Activated T-helper 17 cell treated with anti-CD3 and anti-CD28 coated beads, Interleukin-2, amount 50 U/mL, for 72 hours (primary cell): ENCODE data around the gene DDX55. TPM values are rescaled to one million over a fixed set of nuclear protein-coding genes. Genes with fewer than 3 reads are reported as not detected.
"Not testable (repeated sequence)": the region's sequence is repeated elsewhere in the genome, so short reads cannot be mapped to it uniquely, and the experiment has no call there.

Experiments used
- ATAC-seq: fragments of 150-1000 bp; cut with Tn5 transposase; replicated peaks from 2 replicates; pipeline ENCODE4 v1.10.0; 2021; ENCODE audit warnings: mild to moderate bottlenecking, moderate library complexity
- H3K27ac Mint-ChIP-seq: one replicate; pipeline ENCODE4 v1.8.0; 2022; ENCODE audit warnings: mixed read lengths
- H3K27me3 Mint-ChIP-seq: one replicate; pipeline ENCODE4 v1.8.0; 2022; ENCODE audit warnings: mixed read lengths
- H3K36me3 Mint-ChIP-seq: one replicate; pipeline ENCODE4 v1.8.0; 2022; ENCODE audit warnings: low read depth, mild to moderate bottlenecking, mixed read lengths
- H3K4me1 Mint-ChIP-seq: one replicate; pipeline ENCODE4 v1.8.0; 2022; ENCODE audit warnings: mixed read lengths
- H3K4me3 Mint-ChIP-seq: one replicate; pipeline ENCODE4 v1.8.0; 2022; ENCODE audit warnings: mild to moderate bottlenecking, mixed read lengths
- H3K9me3 Mint-ChIP-seq: one replicate; pipeline ENCODE4 v1.8.0; 2022; ENCODE audit warnings: mixed read lengths
- total RNA-seq, 2 donors: library from RNA; stranded (reverse); gene quantifications; one replicate each; pipeline ENCODE4 v1.2.3, GENCODE V29; 2022

Gene DDX55
- total RNA-seq, 2 donors from 2014 or later: 28.8 to 51.6 TPM

GRCh38 chr12:123597100-123597499 lies 4.8 kb upstream of the DDX55 start:
- H3K4me1 Mint-ChIP-seq: peaks cover 7% of the 10 kb centered on the region
- H3K9me3 Mint-ChIP-seq: no peaks in the 10 kb centered on the region
- ATAC-seq: no peak
- no peaks in the 10 kb centered on the region for H3K27me3 Mint-ChIP-seq
- peaks cover 68% of the 10 kb centered on the region for H3K36me3 Mint-ChIP-seq
- no peak overlapping the region for H3K27ac Mint-ChIP-seq
- H3K4me3 Mint-ChIP-seq: no peak overlapping the region

- Mint-ChIP-seq H3K27me3 (no peaks in the 10 kb centered on the region), H3K27ac (no peak overlapping the region), H3K4me3 (no peak overlapping the region), H3K36me3 (peaks cover 66% of the 10 kb centered on the region), H3K9me3 (no peaks in the 10 kb centered on the region), H3K4me1 (peaks cover 12% of the 10 kb centered on the region)
- ATAC-seq: no peak
Observed at GRCh38 chr12:123598522-123598921, 3.4 kb upstream of the DDX55 start.

DNA sequence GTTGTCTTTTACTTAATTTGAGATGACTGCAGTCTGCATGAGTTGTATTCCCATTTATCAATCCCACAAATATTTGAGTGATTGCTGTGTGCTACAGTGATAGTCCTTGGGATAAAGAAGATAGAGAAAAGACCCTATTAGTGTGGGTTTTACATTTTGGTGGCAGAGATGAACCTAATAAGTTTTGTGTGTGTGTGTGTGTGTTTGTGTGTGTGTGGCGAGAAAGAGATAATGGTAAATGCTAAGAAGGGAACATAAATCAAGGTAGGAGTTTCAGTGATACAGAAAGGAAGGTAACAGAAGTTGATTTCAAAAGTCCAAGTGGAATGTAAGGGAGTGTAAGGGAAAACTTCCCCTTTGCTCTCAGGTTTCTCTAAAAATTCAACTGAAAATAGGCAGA lies 2.6 kb upstream of the DDX55 start:
- ATAC-seq: no peak
- Mint-ChIP-seq H3K9me3 (no peaks in the 10 kb centered on the region), H3K27ac (peak overlapping the region; percentile 1), H3K4me1 (peaks cover 12% of the 10 kb centered on the region), H3K4me3 (peak overlapping the region; percentile 89), H3K27me3 (no peaks in the 10 kb centered on the region), H3K36me3 (peaks cover 66% of the 10 kb centered on the region)

DNA sequence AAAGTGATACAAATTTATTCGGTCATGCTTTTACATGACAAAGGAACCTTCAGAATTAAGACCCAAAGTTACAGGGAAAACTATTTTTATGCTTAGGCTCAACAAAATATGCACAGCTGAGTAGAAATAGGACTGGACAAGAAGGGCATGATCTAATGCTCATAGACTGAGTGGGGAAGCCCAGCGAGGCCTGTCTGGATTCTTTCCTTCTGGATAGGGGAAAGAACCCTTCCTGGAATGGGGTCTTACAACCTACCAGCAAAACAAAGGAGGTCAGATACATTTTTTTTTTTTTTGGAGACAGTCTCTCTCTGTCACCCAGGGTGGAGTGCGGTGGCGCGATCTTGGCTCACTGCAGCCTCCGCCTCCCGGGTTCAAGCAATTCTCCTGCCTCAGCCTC lies 2.2 kb upstream of the DDX55 start:
- H3K9me3 Mint-ChIP-seq: no peaks in the 10 kb centered on the region
- peak overlapping the region; percentile 1 for H3K27ac Mint-ChIP-seq
- H3K4me1 Mint-ChIP-seq: peaks cover 12% of the 10 kb centered on the region
- peaks cover 67% of the 10 kb centered on the region for H3K36me3 Mint-ChIP-seq
- ATAC-seq: no peak
- H3K27me3 Mint-ChIP-seq: no peaks in the 10 kb centered on the region
- peak overlapping the region; percentile 89 for H3K4me3 Mint-ChIP-seq

DNA sequence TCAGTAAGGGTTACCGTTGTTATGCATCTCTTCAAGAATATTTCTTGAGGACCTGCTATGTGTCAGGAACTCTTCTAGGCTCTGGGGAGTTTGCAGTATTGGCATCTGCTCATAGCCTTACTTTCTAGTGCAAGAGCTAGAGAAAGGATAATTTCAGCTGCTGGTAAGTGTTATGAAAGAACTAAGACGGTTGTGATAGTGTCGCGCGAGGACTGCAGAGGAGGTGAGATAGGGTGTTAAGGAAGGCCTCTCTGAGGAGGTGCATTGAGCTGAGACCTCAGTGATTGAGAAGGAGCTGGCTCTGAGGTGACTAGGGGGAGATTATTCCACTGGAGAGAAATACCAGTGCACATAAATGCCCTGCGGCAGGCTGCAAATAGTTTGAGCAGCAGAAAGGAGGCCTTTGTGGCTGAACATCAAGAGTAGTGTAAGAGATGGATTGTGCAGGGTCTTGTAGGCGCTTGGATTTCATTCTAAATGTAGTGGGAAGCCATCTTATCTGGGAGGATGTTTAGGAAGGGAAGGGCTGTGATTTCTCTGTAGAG lies 824 bp downstream of the DDX55 start:
- peaks cover 24% of the 10 kb centered on the region for H3K4me1 Mint-ChIP-seq
- H3K27ac Mint-ChIP-seq: peak overlapping the region; percentile 77
- H3K9me3 Mint-ChIP-seq: no peaks in the 10 kb centered on the region
- H3K27me3 Mint-ChIP-seq: no peaks in the 10 kb centered on the region
- peaks cover 68% of the 10 kb centered on the region for H3K36me3 Mint-ChIP-seq
- H3K4me3 Mint-ChIP-seq: peak overlapping the region; percentile 89
- ATAC-seq: no peak

DNA sequence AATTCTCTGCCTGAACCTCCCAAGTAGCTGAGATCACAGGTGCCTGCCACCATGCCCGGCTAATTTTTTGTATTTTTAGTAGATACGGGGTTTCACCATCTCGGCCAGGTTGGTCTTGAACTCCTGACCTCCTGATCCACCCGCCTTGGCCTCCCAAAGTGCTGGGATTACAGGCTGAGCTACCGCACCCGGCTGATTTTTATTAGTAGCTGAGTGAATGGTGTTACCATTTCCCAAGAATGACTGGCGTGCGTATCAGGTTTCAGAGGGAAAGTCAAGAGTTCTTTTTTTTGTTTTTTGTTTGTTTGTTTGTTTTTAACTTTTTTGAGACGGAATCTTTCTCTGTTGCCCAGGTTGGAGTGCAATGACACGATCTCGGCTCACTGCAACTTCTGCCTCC lies 1.6 kb downstream of the DDX55 start:
- Mint-ChIP-seq H3K36me3 (peaks cover 68% of the 10 kb centered on the region), H3K4me3 (peak overlapping the region; percentile 89), H3K4me1 (peaks cover 24% of the 10 kb centered on the region)
- H3K27me3 Mint-ChIP-seq, ATAC-seq, H3K9me3 Mint-ChIP-seq, H3K27ac Mint-ChIP-seq: not testable (repeated sequence)

DNA sequence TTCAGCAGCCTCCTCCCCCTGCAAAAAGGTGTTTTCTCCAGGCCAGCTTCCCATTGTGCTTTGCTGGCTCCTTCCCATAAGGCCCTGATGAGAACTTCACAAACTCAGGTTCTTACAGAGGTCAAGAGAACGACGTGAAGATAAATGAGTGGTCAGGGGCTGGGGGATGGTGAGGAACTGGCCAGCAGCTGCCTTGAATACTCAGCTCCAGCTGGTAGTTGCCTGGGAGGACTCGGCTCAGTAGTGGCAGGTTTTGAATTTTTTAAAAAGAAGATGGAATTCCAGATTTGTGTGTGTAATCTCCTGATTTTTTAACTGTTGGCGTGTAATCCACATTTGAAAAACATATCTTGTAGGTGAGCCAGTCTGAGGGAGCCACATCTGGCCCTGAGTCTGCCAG lies 5.9 kb downstream of the DDX55 start:
- Mint-ChIP-seq H3K9me3 (no peaks in the 10 kb centered on the region), H3K27ac (no peak overlapping the region), H3K36me3 (peaks cover 99% of the 10 kb centered on the region), H3K4me3 (no peak overlapping the region), H3K27me3 (no peaks in the 10 kb centered on the region), H3K4me1 (peaks cover 16% of the 10 kb centered on the region)
- ATAC-seq: no peak

DNA sequence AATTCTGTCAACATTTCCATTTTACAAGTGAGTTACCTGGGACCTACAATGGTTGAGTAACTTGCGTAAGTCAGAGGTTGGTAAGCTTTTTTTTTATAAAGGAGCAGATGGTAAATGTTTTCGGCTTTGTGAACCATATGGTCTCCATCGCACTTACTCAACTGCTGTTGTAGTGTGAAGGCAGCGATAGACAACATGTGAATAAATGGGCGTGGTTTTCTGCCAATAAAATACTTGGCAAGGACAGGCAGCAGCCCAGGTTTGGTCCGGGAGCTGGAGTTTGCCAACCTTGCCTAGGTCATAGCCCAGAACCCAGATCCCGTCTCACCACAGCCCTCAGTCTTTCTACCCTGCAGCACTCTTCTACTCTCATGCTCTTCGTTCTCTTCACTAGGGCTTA lies 6.3 kb downstream of the DDX55 start:
- H3K4me1 Mint-ChIP-seq: peaks cover 12% of the 10 kb centered on the region
- no peak overlapping the region for H3K4me3 Mint-ChIP-seq
- H3K9me3 Mint-ChIP-seq: no peaks in the 10 kb centered on the region
- H3K36me3 Mint-ChIP-seq: peaks cover 99% of the 10 kb centered on the region
- H3K27me3 Mint-ChIP-seq: no peaks in the 10 kb centered on the region
- no peak overlapping the region for H3K27ac Mint-ChIP-seq
- no peak for ATAC-seq

DNA sequence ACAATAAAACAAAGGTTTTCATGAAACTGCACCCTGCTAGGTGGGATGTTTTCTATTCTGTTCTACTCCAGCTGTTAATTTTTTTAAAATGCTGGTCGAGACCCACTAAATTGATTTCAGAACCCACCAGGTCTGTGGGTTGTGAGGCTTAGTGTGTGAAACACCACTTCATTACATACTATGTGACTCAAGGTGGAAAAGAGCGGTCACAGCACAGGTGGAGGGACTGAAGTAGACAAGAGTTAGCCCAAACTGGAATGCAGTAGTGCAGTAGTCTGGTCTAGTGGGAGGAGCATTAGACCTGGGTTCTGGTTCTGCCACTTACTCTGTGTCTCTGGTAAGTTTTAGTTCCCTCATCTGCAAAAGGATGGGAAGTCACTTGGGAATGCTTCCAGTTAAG lies 12.2 kb downstream of the DDX55 start:
- ATAC-seq: no peak
- H3K4me3 Mint-ChIP-seq: no peak overlapping the region
- no peaks in the 10 kb centered on the region for H3K27me3 Mint-ChIP-seq
- no peak overlapping the region for H3K27ac Mint-ChIP-seq
- H3K36me3 Mint-ChIP-seq: peaks cover 100% of the 10 kb centered on the region
- H3K9me3 Mint-ChIP-seq: no peaks in the 10 kb centered on the region
- H3K4me1 Mint-ChIP-seq: no peaks in the 10 kb centered on the region

DNA sequence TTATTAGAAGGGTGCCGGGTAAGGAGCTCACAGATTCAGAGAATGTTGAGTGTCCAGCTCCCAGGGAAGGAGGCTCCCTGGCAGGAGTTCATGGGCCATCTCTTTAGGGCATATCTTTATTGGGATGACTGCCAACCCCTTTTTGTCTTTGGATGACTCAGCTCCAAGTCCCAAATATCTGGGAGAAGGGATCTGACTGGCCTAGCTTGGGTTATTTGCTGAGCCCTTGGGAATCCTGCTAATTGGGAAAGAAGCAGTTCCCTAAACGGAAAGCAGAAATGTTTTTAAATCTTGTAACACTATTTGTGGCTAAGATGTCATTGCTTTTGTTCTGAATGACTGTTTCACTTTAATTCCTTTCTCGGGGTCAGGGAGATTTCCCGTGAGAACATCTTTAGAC lies 12.6 kb downstream of the DDX55 start:
- H3K4me3 Mint-ChIP-seq: no peak overlapping the region
- H3K36me3 Mint-ChIP-seq: peaks cover 100% of the 10 kb centered on the region
- ATAC-seq: no peak
- no peaks in the 10 kb centered on the region for H3K4me1 Mint-ChIP-seq
- no peaks in the 10 kb centered on the region for H3K27me3 Mint-ChIP-seq
- H3K9me3 Mint-ChIP-seq: no peaks in the 10 kb centered on the region
- no peak overlapping the region for H3K27ac Mint-ChIP-seq

DNA sequence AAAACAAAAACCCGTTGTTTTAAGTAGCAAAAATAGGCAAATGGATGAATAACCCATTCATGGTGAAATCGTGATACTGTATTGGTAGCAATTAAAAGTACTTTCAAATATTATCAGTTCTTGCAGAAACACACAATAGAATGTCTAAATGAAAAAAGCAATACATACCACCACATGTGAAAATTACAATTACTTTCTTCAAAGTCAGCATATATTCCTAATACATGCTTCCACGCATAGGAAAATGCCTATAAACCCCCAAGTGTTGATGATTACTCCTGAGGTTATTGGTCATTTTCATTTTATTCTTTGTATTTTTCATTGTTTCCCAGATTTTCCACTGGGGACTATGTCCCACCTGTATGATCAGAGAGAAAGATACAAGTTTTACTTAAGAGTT lies 15.2 kb downstream of the DDX55 start:
- Mint-ChIP-seq H3K4me3 (no peak overlapping the region), H3K9me3 (no peaks in the 10 kb centered on the region), H3K36me3 (peaks cover 100% of the 10 kb centered on the region)

GRCh38 chr12:123617580-123617979 lies 15.7 kb downstream of the DDX55 start:
- no peak for ATAC-seq
- Mint-ChIP-seq H3K4me3 (no peak overlapping the region), H3K27me3 (no peaks in the 10 kb centered on the region), H3K36me3 (peaks cover 100% of the 10 kb centered on the region), H3K9me3 (no peaks in the 10 kb centered on the region), H3K4me1 (peaks cover 5% of the 10 kb centered on the region), H3K27ac (no peak overlapping the region)

More for the DNA sequence above, 15.2 kb downstream of the DDX55 start:
- H3K27ac Mint-ChIP-seq: no peak overlapping the region
- peaks cover 5% of the 10 kb centered on the region for H3K4me1 Mint-ChIP-seq
- ATAC-seq: no peak
- H3K27me3 Mint-ChIP-seq: no peaks in the 10 kb centered on the region

- no peak for ATAC-seq
- Mint-ChIP-seq H3K4me1 (peaks cover 5% of the 10 kb centered on the region), H3K4me3 (no peak overlapping the region), H3K27me3 (no peaks in the 10 kb centered on the region), H3K27ac (peak overlapping the region; percentile 48), H3K9me3 (no peaks in the 10 kb centered on the region), H3K36me3 (peaks cover 98% of the 10 kb centered on the region)
Observed at GRCh38 chr12:123621101-123621500, 19.2 kb downstream of the DDX55 start.

DNA sequence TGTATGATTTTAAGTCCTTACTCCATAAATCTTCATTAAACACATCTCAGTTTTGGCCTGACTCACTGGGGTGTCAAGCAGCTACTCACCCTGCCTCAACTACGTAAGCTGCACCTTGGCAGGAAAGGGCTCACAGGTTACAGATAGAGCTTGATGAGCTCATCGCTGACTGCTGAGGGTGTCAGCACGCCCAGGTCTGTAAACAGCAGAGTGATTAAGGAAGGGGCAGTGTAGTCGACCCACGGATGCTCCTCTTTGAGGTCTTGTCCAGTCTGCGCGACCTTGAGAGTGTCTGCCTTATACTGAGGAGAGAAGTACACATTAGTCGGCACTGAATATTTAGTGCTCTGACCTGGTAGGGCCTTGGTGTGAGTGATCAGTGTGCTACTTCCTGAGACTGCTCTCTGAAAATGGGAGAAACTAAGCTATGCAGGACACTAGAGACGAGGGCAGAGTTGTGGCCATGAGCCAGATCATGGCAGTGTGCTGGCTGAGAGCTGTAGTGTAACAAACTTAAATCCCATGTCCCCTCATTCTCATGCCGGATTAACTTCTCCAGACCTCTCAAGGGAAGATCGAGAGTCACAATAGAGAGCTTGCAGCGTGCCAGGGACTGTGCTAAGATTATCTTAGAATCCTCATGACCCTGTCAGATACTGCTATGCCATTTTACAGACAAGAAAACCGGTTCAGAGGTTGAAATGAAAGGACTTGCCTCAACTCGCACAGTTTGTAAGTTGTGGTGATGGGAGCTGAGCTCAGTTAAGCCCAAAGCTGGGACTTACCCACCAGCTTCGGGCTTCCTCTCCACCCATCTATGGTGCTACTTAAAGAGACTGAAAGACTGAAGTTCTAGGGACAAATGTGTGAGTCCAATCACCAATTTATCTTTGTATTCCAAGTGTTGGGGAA lies 20.0 kb downstream of the DDX55 start:
- Mint-ChIP-seq H3K36me3 (peaks cover 98% of the 10 kb centered on the region), H3K9me3 (no peaks in the 10 kb centered on the region), H3K27me3 (no peaks in the 10 kb centered on the region), H3K4me1 (peaks cover 5% of the 10 kb centered on the region), H3K4me3 (no peak overlapping the region), H3K27ac (peak overlapping the region; percentile 65)
- ATAC-seq: peak; percentile 89
